RWPE1 (cell line): ENCODE results near the gene BSG.

Experiments used
- CTCF ChIA-PET: fragments of 350-600 bp; sonication (Branson Sonifier 250); formaldehyde crosslinking; extraction: SDS; loops from one replicate; lab custom pipeline; 2021; lab: Yijun Ruan, JAX
- POLR2A ChIA-PET: fragments of 400-600 bp; formaldehyde crosslinking; extraction: SDS; loops from one replicate; lab custom pipeline; 2020; ENCODE audit warnings: antibody characterized with exemption; ENCODE audit not compliant: low non-redundant PET; lab: Yijun Ruan, JAX
- DNase-seq: peaks from one replicate; pipeline ENCODE4 v3.0.0; 2012; ENCODE audit warnings: low spot score
- H3K27ac ChIP-seq: fragments of 450-650 bp; 2 replicates; pipeline ENCODE4 v1.5.1; 2017
- TF ChIP-seq, protein P1 (sequence below): fragments of 450-650 bp; conservative IDR thresholded peaks from 2 replicates; pipeline ENCODE4 v1.5.1; 2017; ENCODE audit warnings: low read depth, mild to moderate bottlenecking

BSG gene

DNA sequence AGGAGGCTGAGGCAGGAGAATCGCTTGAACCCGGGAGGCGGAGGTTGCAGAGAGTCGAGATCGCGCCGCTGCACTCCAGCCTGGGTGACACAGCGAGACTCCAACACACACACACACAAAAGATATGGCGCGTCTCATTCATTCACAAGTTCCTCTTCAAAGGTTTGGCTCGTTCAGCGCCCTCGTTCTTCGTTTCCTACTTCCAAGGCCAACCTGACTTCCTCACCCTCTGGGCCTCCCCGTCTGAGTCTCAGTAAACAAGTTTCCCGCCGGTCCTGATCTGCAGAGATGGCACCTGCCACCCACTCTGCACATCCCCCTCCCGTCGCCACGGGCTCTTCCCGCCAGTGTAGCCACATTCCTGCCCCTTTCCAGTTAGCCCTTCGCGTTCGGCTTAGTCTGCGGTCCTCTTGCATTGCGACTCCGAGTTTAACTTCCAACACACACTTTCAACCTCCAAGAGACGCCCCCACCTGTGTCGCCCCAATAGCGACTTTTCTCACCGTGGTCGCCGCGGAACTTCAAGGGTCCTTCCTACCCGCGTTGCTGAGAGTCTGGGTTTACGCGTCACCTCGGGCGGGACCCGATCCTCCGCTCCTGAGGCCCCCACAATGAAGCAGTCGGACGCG lies 1.3 kb upstream of the BSG start:
- CTCF ChIA-PET = no interaction called here
- TF ChIP-seq, protein P1, sequence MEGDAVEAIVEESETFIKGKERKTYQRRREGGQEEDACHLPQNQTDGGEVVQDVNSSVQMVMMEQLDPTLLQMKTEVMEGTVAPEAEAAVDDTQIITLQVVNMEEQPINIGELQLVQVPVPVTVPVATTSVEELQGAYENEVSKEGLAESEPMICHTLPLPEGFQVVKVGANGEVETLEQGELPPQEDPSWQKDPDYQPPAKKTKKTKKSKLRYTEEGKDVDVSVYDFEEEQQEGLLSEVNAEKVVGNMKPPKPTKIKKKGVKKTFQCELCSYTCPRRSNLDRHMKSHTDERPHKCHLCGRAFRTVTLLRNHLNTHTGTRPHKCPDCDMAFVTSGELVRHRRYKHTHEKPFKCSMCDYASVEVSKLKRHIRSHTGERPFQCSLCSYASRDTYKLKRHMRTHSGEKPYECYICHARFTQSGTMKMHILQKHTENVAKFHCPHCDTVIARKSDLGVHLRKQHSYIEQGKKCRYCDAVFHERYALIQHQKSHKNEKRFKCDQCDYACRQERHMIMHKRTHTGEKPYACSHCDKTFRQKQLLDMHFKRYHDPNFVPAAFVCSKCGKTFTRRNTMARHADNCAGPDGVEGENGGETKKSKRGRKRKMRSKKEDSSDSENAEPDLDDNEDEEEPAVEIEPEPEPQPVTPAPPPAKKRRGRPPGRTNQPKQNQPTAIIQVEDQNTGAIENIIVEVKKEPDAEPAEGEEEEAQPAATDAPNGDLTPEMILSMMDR = no peak
- DNase-seq = no peak
- POLR2A ChIA-PET = no interaction called here
- H3K27ac ChIP-seq = peak overlapping the region; percentile 99

DNA sequence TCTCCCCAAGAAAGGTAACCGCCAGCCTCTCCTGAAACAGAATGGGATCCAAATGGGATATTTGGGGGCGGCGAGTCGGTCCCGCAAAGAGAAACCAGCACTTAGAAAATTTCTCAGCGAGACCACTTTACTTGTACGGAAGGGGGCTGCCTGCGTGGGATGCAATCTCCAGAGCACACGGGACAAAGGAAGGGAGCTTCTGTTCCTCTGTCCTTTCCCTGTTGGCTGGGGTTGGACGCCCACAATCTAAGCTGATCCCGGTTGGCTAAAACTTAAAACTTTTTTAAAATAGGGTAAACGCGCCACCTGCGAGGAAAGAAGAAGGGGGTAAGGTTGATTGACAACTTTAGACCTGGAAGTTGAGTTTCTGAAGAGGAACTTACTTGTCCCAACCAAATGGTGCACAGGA lies 826 bp upstream of the BSG start:
- POLR2A ChIA-PET = interaction anchor here (0.5 kb wide), 1 partner anchor 14 kb away, joined by 4 read pairs; no protein-coding TSS in a partner anchor
- H3K27ac ChIP-seq = peak overlapping the region; percentile 99
- DNase-seq = no peak
- TF ChIP-seq, protein P1 = no peak
- CTCF ChIA-PET = interaction anchor here (0.7 to 1.3 kb wide), 2 partner anchors 12 to 109 kb away, joined by 3 to 4 read pairs; no protein-coding TSS in a partner anchor

DNA sequence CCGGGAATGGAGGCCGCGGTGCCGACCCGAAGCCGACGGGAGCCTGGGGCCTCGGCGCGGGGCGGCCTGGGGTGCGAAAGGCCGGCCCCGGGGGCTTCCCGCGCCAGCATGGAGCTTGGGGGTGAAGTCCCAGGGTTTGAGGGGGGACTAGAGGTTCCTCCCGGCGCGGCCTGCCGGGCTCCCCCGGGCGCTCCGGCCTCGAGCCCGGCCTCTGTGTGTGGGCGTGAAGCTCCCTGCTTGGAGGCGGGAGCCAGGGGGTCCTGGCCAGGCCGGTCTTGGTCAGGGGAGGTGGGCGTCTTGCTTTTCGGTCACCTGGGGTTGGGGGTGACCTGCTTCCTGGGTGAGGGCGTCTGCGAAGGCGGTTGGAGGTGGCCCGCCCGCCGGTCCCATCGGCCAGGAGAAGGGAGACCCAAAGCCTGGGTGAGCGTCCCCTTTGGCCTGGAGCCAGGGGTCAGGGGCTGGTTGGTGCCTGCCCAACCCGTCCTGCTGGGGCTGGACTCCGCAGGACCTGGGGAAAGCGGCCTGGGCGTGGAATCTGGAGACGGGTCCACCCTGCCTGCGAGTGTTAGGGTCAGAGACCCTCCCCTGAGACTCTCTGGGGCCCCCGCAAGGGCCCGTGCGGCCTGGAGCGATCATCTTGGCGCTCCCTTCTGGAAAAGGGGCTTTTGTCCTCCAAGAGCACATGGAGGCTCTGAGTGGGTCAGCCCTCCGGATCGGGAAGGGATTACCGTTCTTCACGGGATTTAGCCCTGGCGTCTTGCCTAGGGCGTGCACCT lies 535 bp downstream of the BSG start:
- POLR2A ChIA-PET = interaction anchor here (1.0 kb wide), 1 partner anchor 41 kb away, joined by 5 read pairs; no protein-coding TSS in a partner anchor
- TF ChIP-seq, protein P1 = no peak
- CTCF ChIA-PET = interaction anchor here (0.9 to 1.3 kb wide), 2 partner anchors 11 to 63 kb away, joined by 4 to 5 read pairs; no protein-coding TSS in a partner anchor
- peak overlapping the region; percentile 99 for H3K27ac ChIP-seq
- peak; percentile 71 for DNase-seq

DNA sequence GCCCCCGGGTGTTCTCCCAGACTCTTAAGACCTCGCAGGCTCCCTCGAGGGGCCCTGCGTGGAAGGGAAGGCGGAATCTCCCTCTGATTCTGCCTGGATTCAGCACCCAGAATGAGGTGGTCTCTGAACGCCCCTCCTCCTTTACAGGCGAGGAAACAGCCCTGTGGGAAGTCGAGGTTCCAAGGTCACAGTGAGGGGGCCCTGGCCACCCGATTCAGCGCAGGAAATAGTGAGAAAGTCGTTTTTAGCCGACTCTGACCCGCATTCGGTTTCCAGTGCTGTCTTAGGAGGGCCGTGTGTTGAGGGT lies 1.1 kb downstream of the BSG start:
- H3K27ac ChIP-seq = peak overlapping the region; percentile 99
- ChIA-PET POLR2A (interaction anchor here (0.7 kb wide), 1 partner anchor 44 kb away, joined by 3 read pairs; no protein-coding TSS in a partner anchor), CTCF (no interaction called here)
- TF ChIP-seq, protein P1 = no peak
- DNase-seq = no peak

DNA sequence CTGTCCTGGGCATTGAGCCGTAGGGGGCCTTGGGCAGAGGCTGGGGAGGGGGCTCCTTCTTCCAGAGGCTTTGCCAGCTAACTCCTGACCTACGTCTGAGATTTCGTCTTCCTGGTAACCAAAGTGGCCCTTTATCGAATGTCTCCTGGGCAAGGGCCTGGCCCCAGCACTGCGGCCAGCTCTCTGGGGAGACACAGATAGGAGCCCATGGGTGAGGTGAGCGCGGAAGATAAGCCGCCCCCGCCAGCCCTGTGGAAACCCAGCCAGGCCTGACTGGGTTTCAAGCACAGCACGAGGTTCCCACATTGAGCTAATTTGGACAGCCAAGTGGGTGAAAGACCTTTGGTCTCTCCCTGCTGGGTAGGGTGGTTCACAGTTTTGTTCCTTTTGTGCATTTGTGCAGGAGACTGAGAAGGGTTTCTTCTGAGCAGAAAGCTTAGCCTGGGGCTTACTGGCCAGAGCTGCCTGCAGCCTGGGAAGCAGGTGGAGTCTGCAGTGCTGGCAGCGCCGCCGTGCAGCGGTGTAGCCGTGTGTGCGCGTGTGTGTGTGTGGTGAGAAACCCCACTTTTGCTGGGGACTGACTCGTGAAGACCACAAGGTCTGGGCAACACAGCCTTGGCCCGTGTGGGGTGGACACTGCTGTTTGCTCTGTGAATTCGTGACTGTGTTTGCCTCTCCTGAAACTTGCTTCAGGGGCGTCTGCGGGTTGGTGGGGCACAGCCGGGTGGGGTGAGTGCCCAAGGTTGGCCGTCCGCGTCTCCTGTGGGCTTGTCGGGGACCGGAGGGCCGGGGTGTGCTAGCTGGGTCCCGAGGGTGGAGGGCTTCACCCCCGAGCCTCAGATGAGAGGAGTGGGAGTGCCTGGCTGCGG lies 2.5 kb downstream of the BSG start:
- TF ChIP-seq, protein P1 = no peak
- ChIA-PET CTCF (interaction anchor here (0.6 to 1.1 kb wide), 5 partner anchors 10 to 279 kb away, joined by 3 to 4 read pairs (median 3); no protein-coding TSS in a partner anchor), POLR2A (no interaction called here)
- DNase-seq = peak; percentile 16
- H3K27ac ChIP-seq = peak overlapping the region; percentile 99
